ENCODE results near the gene TACC2. TPM values are rescaled to one million over a fixed set of nuclear protein-coding genes. Genes with fewer than 3 reads are reported as not detected.

Gene TACC2
- total and polyA plus RNA-seq, 2 experiments from 2014 or later = 30.8 to 35.9 TPM

DNA sequence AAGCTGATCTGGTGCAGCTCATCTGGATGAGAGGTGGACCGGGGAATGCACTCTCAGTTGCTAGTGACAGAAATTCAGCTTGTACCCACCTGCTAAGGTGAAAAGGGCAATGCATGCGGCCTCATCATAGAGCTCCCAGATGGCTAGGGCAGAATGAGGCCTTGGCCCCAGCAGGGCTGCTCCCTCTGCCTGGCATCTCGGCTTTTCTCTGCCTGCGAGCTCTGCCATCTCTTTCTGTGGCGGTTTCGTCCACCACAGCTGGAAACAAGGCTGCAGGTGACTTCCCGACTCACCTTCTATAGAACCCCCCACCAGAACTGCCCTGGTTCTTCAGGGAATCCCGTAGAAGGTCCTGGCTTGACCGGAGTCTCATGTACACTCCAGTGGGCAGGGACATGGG lies 60.1 kb downstream of the TACC2 start (continued):
- TF ChIP-seq ZNF462 (CRISPR knock-in tag; IDR thresholded peaks at IDR 0.05) (no peak), ZNF331 (CRISPR knock-in tag; IDR thresholded peaks at IDR 0.05; ENCODE audit: low read depth) (no peak), EZH2phosphoT487 (IDR thresholded peaks at IDR 0.05; ENCODE audit: unreplicated experiment) (no peak), CREB1 (CRISPR knock-in tag; IDR thresholded peaks at IDR 0.05; ENCODE audit: low read depth) (no peak), STAT1 (IDR thresholded peaks at IDR 0.05; ENCODE audit: unreplicated experiment) (no peak), NANOG (IDR thresholded peaks at IDR 0.05; ENCODE audit: borderline replicate concordance) (no peak), ETS1 (IDR thresholded peaks at IDR 0.05) (no peak), ZNF114 (CRISPR knock-in tag; IDR thresholded peaks at IDR 0.05) (no peak), EZH2 (IDR thresholded peaks at IDR 0.05; ENCODE audit: low read depth, unreplicated experiment) (no peak)

DNA sequence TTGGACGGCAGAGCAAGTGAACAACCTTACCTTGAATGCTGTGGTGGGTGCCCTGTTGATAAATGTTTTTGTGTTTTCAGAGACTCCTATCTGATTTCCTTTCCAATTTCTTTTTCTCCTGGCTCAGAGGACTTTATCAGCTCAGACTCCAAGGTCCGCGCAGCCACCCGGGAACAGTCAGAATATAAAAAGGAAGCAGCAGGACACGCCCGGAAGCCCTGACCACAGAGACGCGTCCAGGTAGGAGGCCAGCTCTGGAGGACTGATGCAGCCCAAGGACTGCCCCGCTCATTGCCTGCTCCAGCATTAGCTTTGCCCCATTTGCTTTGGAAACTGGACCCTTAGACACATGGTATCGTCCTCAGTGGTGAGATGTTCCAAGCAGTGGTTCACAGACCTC lies 61.3 kb downstream of the TACC2 start:
- H3K9me2 ChIP-seq (ENCODE audit: insufficient read depth) = no peaks in the 10 kb centered on the region
- no peaks in the 10 kb centered on the region; the same call in 2 of the 3 replicates for H3K9me3 Mint-ChIP-seq
- ATAC-seq = no peak
- H3K36me3 Mint-ChIP-seq (ENCODE audit: low read depth) = no peaks in the 10 kb centered on the region; the same call in 2 of the 3 replicates
- H3K4me3 ChIP-seq = no peak overlapping the region
- H2AFZ ChIP-seq = no peak overlapping the region
- no peak for DNase-seq (ENCODE audit: low spot score)
- no peak overlapping the region for H3K4me2 ChIP-seq
- no peak overlapping the region for H3K27ac Mint-ChIP-seq
- H3K4me1 Mint-ChIP-seq = peaks cover 25% of the 10 kb centered on the region
- H3K27me3 ChIP-seq (ENCODE audit: insufficient read depth) = no peaks in the 10 kb centered on the region
- H3F3A ChIP-seq (replicated peaks; ENCODE audit: low read depth) = no peaks in the 10 kb centered on the region; the same call in 1 of the 2 replicates
- H3K27me3 Mint-ChIP-seq (ENCODE audit: insufficient read depth, low read depth, poor library complexity) = peaks cover 9% of the 10 kb centered on the region
- no peak overlapping the region for H3K27ac ChIP-seq (ENCODE audit: low read depth)
- H3K79me2 ChIP-seq (replicated peaks; ENCODE audit: insufficient read depth) = no peaks in the 10 kb centered on the region
- no peaks in the 10 kb centered on the region for H4K20me1 ChIP-seq (replicated peaks; ENCODE audit: insufficient read depth)
- H3K4me3 Mint-ChIP-seq = no peak overlapping the region
- no peaks in the 10 kb centered on the region for H3K36me3 ChIP-seq (ENCODE audit: insufficient read depth)
- H3K4me1 ChIP-seq (ENCODE audit: insufficient read depth) = peaks cover 2% of the 10 kb centered on the region; the same call in 1 of the 2 replicates
- TF ChIP-seq ZNF331 (CRISPR knock-in tag; IDR thresholded peaks at IDR 0.05; ENCODE audit: low read depth) (no peak), EZH2 (IDR thresholded peaks at IDR 0.05; ENCODE audit: low read depth, unreplicated experiment) (no peak), JUNB (IDR thresholded peaks at IDR 0.05; ENCODE audit: unreplicated experiment) (no peak), ETS1 (IDR thresholded peaks at IDR 0.05) (no peak), EZH2phosphoT487 (IDR thresholded peaks at IDR 0.05; ENCODE audit: unreplicated experiment) (no peak)
- TF ChIP-seq, protein P1, sequence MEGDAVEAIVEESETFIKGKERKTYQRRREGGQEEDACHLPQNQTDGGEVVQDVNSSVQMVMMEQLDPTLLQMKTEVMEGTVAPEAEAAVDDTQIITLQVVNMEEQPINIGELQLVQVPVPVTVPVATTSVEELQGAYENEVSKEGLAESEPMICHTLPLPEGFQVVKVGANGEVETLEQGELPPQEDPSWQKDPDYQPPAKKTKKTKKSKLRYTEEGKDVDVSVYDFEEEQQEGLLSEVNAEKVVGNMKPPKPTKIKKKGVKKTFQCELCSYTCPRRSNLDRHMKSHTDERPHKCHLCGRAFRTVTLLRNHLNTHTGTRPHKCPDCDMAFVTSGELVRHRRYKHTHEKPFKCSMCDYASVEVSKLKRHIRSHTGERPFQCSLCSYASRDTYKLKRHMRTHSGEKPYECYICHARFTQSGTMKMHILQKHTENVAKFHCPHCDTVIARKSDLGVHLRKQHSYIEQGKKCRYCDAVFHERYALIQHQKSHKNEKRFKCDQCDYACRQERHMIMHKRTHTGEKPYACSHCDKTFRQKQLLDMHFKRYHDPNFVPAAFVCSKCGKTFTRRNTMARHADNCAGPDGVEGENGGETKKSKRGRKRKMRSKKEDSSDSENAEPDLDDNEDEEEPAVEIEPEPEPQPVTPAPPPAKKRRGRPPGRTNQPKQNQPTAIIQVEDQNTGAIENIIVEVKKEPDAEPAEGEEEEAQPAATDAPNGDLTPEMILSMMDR (conservative IDR thresholded peaks at IDR 0.05; ENCODE audit: low read depth in 2 of 2) = no peak
